GM19455 (cell line): ENCODE results near the gene NAT16.
"Not testable (repeated sequence)": the region's sequence is repeated elsewhere in the genome, so short reads cannot be mapped to it uniquely, and the experiment has no call there.

Experiments
- ATAC-seq: cut with Tn5 transposase; IDR thresholded peaks from one replicate; pipeline ENCODE4 v1.9.1; 2021; ENCODE audit not compliant: unreplicated experiment

The NAT16 gene

DNA sequence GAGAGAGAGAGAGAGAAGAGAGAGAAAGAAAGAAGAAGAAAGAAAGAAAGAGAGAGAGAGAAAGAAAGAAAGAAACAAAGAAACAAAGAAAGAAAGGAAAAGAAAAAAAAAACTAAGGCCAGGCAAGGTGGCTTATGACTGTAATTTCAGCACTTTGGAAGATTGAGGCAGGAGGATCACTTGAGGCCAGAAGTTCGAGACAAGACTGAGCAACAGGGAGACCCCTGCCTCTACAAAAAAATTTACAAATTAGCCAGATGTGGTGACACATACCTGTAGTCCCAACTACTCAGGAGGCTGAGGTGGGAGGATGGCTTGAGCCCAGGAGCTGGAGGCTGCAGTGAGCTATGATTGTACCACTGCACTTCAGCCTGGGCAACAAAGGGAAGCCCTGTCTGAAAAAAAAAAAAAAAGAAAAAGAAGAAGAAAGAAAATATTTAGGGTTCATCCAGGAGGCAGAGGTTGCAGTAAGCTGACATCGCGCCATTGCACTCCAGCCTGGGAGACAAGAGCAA lies 50.4 kb downstream of the NAT16 start:
- no peak for ATAC-seq

GRCh38 chr7:101128040-101128834 lies 51.9 kb downstream of the NAT16 start:
- ATAC-seq = no peak

DNA sequence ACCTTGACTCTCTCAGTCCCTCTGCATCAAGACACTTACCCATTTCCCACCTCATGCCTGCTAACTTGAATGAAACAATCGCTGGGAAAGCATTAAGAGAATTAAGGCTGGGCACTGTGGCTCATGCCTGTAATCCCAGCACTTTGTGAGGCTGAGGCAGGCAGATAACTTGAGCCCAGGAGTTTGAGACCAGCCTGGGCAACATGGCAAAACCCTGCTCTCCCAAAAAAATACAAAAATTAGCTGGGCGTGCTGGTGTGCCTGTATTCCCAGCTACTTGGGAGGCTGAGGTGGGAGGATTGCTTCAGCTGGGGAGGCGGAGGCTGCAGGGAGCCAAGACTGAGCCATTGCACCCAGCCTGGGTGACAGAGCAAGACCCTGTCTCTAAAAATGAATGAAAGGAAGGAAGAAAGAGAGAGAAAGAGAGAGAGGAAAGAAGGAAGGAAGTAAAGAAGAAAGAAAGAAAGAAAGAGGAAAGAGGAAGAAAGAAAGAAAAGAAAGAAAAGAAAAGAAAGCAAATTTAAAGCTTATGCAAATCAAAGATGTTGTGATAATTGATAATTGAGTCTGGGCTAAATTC lies 52.5 kb downstream of the NAT16 start:
- no peak for ATAC-seq

- ATAC-seq = no peak
Observed at GRCh38 chr7:101126651-101127459, 53.2 kb downstream of the NAT16 start, which contains the start of gene SERPINE1. TSS of gene SERPINE1 (plus strand) at chr7:101127104. CDS start at chr7:101128394, 1,290 bp downstream.

GRCh38 chr7:101125989-101126650 lies 54.0 kb downstream of the NAT16 start:
- ATAC-seq = no peak

DNA sequence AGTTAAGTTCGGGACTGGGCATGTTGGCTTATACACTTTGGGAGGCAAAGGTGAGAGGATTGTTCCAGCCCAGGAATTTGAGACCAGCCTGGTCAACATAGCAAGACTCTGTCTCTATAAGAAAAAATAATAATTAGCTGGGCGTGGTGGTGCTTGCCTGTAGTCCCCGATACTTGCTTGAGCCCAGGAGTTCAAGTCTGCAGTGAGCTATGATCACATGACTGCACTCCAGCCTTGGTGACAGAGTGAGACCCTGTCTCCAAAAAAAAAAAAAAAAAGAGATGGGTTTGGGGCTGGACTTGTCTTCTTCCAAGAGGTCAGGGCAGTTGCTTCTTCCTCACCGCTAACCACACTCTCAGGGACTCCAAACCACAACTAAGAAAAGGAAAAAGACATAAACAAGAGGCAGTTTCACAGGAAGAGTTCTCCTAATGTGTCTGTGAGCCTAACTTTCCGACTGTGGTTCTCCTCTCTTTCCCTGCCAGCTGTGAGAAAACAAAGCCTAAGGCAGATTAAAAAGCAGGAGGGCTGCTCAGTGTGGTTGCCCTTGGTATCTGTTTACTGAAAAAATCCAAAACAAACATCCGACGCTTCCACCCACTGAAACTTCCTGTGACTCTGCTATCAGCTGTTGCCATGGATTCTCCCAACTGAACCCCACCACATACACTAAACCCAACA lies 55.6 kb downstream of the NAT16 start:
- ATAC-seq = no peak

DNA sequence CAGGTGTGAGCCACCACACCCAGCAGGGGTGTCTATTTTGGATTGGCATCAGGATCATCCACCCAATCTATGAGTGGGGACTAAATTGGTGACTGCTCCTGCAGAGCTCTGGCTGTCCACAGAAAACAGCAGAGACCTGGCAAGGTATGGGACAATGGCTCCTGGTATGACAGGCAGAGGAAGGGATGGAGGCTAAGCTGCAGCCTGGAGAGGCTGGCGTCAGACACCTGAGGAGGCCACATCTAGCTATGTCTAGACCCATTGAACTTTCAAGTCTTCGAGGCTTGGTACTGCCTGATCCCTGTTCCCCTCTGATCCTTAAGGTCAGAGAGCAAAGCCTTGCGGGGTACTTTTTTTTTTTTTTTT lies 56.4 kb downstream of the NAT16 start:
- ATAC-seq = no peak

DNA sequence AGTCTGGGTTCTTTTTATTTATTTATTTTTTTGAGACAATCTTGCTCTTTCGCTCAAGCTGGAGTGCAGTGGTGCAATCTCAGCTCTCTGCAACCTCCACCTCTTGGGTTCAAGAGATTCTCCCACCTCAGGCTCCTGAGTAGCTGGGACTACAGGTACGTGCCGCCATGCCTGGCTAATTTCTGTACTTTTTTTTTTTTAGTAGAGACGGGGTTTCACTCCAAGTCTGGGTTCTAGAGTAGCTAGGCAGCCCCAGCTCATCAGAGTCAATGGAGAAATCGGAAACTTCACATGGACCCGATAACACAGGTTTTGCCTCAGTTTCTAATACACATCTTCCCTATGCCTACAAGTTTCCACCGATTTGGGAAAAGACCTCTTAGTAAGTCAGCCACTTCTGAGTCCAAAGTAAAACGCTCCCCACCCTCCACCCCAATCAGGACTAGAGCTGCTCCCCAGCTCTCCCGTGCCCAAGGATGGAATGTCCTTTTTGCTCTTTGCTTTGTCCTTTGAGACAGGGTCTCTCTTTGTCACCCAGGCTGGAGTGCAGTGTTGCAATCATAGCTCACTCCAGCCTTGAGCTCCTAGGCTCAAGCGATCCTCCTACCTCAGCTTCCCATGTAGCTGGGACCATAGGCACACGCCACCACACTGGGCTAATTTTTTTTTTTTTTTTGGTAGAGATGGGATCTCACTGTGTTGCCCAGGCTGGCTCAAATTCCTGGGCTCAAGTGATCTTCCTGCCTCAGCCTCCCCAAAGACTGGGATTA lies 57.0 kb downstream of the NAT16 start:
- no peak for ATAC-seq

DNA sequence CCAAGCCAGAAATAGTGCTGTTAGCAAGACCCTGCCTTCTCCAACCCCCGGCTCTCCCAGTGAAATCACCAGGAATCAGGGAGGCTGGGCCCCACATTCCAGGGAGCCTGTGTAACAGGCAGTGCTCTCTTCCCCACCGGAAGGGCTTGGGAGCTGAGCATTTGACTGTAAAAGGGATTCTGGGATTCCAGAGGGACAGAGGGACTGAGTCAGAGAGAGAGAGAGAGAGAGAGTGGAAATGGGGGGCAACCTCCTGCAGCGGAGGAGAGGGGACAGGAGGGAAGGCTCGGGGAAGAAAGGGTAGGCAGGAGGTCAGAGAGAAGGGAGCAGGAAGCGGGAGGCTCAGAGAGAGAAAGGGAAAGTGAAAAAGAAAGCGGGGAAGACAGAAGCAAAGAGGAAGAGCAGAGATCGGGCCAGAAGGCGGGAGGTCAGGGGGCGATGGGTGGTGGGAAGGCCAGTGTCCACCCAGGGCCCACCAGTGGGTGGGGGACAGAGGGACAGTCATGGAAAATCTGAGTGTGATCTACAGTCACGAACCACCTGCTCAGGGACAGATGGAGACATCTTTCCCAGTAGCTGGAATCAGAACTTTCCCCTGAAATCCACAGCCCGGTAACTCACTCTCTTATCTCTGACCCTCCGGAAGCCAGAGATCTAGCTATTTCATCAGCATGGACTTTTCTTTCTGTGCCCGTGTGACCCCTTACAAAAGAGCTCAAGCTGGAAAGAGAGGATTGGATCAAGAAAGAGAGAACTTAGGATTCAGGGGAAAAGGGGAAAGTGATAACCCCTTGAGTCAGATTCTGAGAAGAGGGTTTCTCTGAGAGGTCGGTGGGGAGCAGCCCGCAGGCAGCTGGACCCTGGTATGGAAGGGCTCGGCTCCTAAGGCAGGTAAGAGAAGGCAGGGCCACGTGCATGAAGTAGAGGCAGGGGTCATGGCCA lies 57.8 kb downstream of the NAT16 start:
- no peak for ATAC-seq

DNA sequence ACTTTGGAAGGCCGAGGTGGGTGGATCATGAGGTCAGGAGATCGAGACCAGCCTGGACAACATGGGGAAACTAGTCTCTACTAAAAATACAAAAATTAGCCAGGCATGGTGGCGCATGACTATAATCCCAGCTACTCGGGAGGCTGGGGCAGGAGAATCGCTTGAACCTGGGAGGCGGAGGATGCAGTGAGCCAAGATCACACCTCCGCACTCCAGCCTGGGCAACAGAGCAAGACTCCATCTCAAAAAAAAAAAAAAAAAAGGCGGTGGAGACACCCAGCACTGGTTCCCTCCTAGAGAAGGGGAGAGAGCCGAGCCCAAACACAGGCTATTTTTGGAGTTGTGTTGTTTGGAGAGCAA lies 58.5 kb downstream of the NAT16 start:
- ATAC-seq = not testable (repeated sequence)
